CD4-positive, alpha-beta T cell treated with Interleukin-15 for 1 hour (primary cell): ENCODE measurements around the gene MRPL16.
A peak's percentile ranks its signal among the peaks of the same experiment; 100 is the strongest.
"Not testable (repeated sequence)": the region's sequence is repeated elsewhere in the genome, so short reads cannot be mapped to it uniquely, and the experiment has no call there.

ENCODE experiments used
- DNase-seq: peaks from one replicate; pipeline ENCODE4 v3.0.0-alpha.2; 2020

Gene MRPL16

DNA sequence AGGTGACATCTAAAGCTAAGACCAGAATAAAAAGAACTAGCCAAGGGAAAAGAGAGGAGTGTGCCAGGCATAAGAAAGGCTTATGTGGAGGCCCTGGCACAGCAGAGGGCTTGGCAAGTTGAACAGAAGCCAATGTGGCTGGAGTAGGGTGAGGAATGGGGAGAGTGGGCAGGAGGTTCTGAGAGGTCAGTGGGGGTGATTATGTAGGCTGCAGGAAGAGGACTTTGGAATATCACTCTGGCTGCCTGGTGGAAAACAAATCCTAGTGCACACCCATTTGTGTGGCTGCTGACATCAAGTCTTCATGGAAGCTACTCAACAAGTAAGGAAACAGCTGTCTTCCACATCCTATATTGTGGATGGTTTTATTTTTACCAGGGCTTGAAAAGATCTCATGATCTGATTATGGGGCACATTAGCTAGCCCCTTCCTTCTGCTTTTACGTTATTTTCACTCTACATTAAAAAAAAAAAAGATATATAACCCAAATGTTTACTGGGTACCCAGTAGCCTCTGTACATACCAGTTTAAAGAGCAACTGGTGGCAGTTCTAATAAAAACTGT is 3.4 kb downstream of the MRPL16 start:
- no peak for DNase-seq

GRCh38 chr11:59804061-59804460 is 6.5 kb downstream of the MRPL16 start:
- no peak for DNase-seq

DNA sequence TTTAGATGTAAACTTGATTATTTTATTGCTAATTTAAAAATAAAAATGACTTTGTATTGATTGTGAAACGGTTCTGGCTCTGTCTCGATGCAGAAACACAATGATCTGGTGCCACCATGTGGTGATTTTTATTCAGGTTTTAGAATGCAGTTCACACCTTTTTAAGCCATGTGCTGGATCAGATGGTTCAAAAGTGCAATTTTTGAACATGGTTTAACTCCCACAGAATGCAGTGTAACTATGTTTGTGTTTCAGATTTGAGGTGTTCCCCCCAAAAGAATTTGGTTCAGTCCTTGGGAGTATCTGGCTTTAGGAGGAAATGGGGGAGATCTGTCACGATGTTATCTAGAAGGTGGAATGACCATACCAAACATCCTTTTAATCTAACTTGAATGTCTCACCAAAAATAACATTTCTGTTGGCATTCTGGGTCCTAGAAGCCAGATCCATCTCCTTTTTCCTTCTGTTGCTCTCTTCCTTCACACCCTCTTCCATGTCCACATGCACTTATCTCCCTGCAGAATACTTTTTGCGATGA is 7.9 kb downstream of the MRPL16 start:
- DNase-seq, result peak; percentile 22

- DNase-seq, result no peak
These were observed 8.5 kb downstream of the MRPL16 start for GRCh38 chr11:59801981-59802638.

GRCh38 chr11:59801160-59801706 is 9.3 kb downstream of the MRPL16 start:
- no peak for DNase-seq

DNA sequence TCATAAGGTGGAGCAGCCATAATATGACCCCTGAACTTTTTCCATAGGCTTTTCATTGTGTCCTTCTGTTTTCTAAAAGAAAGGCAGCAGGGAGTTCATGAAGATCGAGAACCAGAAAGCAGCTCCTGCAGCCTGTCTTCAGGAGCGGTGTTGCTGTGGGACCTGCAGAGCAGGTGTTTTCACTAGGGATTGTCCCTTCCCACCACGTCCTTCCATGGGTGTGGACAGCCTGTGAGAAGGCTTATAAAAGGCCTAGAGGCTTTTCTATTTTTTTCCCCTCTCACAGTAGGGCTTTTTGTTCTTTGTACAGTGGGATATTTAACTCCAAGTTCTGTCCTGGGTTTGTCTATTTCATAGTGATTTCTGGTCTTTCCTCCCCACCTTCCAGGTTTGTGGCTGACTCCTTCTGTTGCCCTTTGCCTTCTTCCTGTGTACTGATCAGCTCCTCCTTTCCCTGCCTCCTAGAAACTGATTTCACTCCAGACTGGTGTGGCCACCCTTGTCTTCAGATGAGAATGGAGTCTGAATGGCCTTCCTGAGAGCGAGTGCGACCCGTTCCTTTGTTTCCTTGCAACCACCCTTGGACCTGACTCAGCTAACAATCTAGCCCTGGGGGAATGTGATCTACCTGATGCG is 10.1 kb downstream of the MRPL16 start:
- no peak for DNase-seq

- no peak for DNase-seq
These were observed 16.2 kb downstream of the MRPL16 start for GRCh38 chr11:59794417-59794816.

GRCh38 chr11:59792507-59792906 is 18.1 kb downstream of the MRPL16 start:
- DNase-seq, result no peak

DNA sequence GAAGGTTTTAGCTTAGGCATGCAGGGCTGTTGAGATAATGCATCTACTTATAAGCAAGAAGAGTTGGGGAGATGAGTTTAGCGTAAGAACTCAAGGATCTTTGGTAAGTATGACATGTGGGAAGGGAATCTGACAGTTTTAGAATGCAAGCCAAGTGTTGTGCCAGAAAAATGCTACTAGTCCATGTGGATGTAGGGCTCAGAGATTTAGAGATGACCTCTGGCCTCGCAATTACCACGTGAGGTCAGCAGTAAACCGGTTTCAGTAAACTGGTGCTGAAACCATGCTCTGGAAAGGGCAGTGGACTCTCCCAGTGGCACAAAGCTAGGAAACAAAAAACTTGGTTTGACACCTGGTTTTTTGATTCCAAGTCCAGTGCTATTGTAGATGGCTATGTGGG is 18.9 kb downstream of the MRPL16 start:
- no peak for DNase-seq

DNA sequence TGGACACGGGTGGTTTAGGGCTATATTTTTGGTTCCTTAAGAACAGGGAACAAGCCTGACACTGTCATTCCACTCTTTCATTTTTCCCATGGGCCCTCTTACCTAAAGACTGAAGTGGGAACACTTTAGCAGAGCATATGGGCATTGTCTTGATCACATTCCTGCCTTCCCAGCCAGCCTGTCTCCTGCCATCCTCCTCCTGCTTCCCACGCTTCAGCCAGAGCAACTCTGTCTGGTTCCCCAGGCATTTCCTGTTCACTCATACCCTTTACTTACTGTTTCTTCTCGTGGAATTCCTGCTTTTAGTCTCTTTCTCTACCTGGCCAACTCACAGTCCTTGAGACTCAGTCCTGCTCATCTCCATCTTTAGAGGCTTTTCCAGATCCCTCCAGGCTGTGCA is 22.8 kb downstream of the MRPL16 start:
- DNase-seq, result no peak

GRCh38 chr11:59787255-59787588 is 23.4 kb downstream of the MRPL16 start:
- no peak for DNase-seq

DNA sequence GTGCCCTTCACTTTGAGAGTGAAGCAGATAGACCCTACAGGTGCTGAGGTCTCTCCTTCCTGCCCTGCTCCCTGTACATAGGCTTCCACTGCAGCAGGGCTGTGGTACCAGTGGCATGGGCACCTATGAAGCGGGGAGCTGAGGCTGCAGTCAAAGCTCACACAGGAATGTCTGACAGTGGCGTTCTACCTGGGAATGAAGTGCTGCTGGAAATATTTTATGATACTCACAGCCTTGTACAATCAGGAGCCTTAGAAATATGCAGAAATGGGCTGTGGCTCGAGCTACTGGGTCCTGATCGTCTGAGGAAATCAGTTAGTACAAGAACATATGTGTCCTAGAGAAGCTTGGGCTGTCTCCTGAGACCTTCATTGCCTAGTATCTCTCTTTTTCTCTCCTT is 24.8 kb downstream of the MRPL16 start:
- no peak for DNase-seq

GRCh38 chr11:59784441-59784840 is 26.1 kb downstream of the MRPL16 start:
- not testable (repeated sequence) for DNase-seq

DNA sequence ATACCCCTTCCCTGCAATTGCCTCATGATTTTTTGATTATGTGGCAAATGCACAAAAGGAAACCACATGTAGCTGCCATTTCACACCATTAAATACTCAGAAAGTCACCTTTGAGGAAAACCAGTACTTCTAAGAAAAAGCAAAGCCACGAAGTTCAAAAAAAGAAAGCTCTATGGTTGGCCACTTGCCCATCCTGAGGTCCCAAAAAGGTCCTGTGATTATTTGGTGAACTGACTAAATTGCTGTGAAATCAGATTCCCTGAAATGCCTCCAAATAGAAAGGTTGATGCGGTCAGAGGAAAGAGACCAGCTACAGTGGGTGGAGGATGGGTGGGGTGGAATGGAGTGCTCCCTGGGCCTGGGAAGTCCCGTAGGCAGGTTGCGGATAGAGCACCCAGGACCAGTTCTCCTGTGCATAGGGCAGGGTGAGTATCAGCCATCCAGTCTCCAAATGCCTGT is 26.9 kb downstream of the MRPL16 start:
- no peak for DNase-seq

DNA sequence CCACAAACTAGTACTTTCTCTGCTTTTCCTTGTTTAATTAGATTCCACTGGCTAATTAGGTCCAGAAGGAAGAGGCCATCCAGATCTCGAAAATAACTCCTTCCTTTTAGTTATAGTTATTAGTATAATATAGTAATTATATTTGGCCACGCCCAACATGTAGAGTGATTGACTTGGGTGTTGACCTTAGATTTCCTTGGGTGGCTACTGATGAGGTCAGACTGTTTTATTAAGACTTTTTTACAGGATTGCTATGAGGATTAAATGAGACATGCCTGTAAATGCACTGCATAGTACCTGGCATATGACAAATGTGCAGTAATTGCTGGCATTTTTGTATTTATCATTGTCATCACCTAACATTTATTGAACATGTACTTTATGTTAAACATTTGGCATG is 28.5 kb downstream of the MRPL16 start:
- no peak for DNase-seq

- DNase-seq, result no peak
These were observed 31.1 kb downstream of the MRPL16 start for GRCh38 chr11:59779487-59779886.

GRCh38 chr11:59778122-59778521 is 32.5 kb downstream of the MRPL16 start:
- no peak for DNase-seq

GRCh38 chr11:59777104-59777503 is 33.5 kb downstream of the MRPL16 start:
- no peak for DNase-seq

GRCh38 chr11:59776210-59777066 is 34.1 kb downstream of the MRPL16 start:
- DNase-seq, result no peak

DNA sequence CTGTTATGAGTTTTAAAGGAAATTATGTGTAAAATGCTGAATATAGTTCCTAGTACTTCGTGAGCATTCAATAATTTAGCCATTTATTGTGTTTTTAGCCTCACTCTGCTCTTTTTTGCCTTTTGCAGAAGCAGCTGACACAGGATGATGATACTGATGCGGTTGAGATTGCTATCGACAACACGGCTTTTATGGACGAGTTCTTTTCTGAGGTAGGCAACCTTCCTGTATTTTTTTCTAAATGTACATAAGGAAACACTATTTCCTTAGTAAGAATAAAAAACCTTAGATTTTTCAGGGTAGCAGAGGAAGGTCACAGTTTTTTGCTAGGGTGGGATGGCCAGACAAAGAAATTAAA is 37.5 kb downstream of the MRPL16 start:
- DNase-seq, result no peak

- DNase-seq, result no peak
These were observed 39.0 kb downstream of the MRPL16 start for GRCh38 chr11:59771605-59772004.

- DNase-seq, result no peak
These were observed 39.7 kb downstream of the MRPL16 start for GRCh38 chr11:59770869-59771268.

DNA sequence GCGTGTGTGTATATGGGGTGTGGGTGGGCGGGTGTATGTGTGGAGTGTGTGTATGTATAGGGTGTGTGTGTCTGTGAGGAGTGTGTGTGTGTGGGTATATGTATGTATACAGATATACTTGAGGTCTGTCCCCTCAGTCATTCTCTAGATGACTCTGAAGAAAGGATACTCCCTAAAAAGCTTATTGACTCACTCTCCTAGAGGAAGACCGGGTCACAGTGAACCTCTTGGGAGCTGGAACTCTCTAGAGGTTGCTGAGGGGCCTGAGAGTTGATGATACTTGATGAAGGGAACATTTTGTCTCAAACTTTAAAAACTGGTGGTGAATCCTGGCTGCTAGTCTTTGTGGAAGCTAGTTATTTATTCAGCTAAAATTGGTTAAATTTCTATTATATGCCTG is 40.3 kb downstream of the MRPL16 start:
- DNase-seq, result no peak
